ENCODE results near the gene PHACTR3.

Gene PHACTR3

DNA sequence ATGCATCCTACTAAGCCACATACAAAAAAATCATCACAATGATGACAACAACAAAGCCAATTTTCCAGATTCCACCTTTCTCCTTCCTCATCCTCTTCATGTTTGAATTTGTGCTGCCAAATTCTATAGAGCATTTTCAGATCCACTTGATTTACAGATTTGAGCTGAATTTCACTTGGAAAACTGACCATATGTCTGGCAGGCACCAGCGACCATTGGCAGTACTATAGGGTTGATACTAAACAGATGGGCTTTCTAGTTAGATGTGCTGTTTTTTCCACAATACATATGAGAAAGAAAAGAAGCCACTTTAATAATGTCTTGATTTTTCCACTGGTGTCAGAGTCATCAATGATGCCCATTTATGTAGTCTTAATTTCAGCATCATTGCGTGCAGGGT is 127.0 kb downstream of the PHACTR3 start:
- no peak for TF ChIP-seq ZFX (IDR thresholded peaks at IDR 0.05; ENCODE audit: borderline replicate concordance)
- TF ChIP-seq CTCF (IDR thresholded peaks at IDR 0.05), result no peak
- H3K27ac ChIP-seq, result no peak overlapping the region

DNA sequence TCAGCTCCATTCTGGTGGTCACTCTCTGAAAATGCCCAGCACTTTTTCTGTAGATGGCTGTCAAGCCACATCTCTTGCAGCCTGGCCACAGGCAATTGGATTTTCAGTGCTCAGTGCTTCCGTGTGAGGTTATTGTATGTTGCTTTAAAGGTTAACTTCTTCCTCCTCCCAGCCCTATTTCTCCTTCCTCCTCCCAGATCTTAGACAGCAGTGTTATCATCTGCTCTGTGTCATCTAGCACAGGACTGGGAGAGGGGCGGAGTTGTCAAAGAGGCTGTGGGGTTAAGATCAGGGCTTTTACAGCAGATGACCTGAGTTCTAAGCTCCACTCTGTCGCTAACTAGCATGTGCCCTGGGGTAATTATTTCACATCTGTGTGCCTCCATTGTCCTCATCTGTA is 129.0 kb downstream of the PHACTR3 start:
- no peak overlapping the region for H3K27ac ChIP-seq
- TF ChIP-seq ZFX (IDR thresholded peaks at IDR 0.05; ENCODE audit: borderline replicate concordance) (no peak), CTCF (IDR thresholded peaks at IDR 0.05) (no peak)

GRCh38 chr20:59735486-59735885 is 131.1 kb downstream of the PHACTR3 start:
- no peak overlapping the region for H3K27ac ChIP-seq
- no peak for TF ChIP-seq CTCF (IDR thresholded peaks at IDR 0.05)
- TF ChIP-seq ZFX (IDR thresholded peaks at IDR 0.05; ENCODE audit: borderline replicate concordance), result no peak

GRCh38 chr20:59735917-59736316 is 131.6 kb downstream of the PHACTR3 start:
- H3K27ac ChIP-seq, result no peak overlapping the region
- TF ChIP-seq ZFX (IDR thresholded peaks at IDR 0.05; ENCODE audit: borderline replicate concordance), result no peak
- no peak for TF ChIP-seq CTCF (IDR thresholded peaks at IDR 0.05)

DNA sequence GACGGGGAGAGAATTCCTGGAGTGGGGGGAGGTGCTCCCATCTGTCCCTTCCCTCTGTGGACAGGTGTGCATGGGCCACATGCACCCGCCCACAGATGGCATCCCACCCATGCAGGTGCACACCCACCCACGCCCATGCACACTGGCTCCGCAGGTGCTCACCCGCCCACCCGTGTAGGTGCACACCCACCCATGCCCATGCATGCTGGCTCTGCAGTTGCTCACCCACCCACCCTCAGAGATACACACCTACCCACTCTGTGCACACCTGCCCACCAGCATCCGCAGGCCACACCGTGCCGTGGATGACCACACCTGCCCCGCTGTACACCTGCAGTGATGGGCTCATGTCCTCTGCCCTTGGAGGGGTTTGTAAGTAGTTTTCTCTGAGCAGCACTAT is 132.0 kb downstream of the PHACTR3 start:
- TF ChIP-seq ZFX (IDR thresholded peaks at IDR 0.05; ENCODE audit: borderline replicate concordance) (no peak), CTCF (IDR thresholded peaks at IDR 0.05) (no peak)
- H3K27ac ChIP-seq, result no peak overlapping the region

GRCh38 chr20:59737073-59737666 is 132.8 kb downstream of the PHACTR3 start:
- no peak overlapping the region for H3K27ac ChIP-seq
- TF ChIP-seq ZFX (IDR thresholded peaks at IDR 0.05; ENCODE audit: borderline replicate concordance) (no peak), CTCF (IDR thresholded peaks at IDR 0.05) (no peak)

GRCh38 chr20:59737816-59738215 is 133.5 kb downstream of the PHACTR3 start:
- no peak overlapping the region for H3K27ac ChIP-seq
- no peak for TF ChIP-seq CTCF (IDR thresholded peaks at IDR 0.05)
- TF ChIP-seq ZFX (IDR thresholded peaks at IDR 0.05; ENCODE audit: borderline replicate concordance), result no peak
